Skeletal muscle tissue (tissue), 4 donors: ENCODE data around the gene PIBF1. TPM values are rescaled to one million over a fixed set of nuclear protein-coding genes. Genes with fewer than 3 reads are reported as not detected.
"Not testable (repeated sequence)": the region's sequence is repeated elsewhere in the genome, so short reads cannot be mapped to it uniquely, and the experiment has no call there.

Experiments used
- H3K27ac ChIP-seq: one replicate; pipeline ENCODE4 v1.7.0; 2013; ENCODE audit warnings: mild to moderate bottlenecking, low read depth, low read length, inconsistent platforms
- H3K27me3 ChIP-seq, 3 donors: one replicate each; pipeline ENCODE4 v1.7.0; 2013; ENCODE audit warnings: low read length in 3 of 3; ENCODE audit not compliant: control insufficient read depth in 3 of 3, insufficient read depth in 3 of 3
- H3K36me3 ChIP-seq, 3 donors: one replicate each; pipeline ENCODE4 v1.7.0; 2013; ENCODE audit warnings: low read length in 3 of 3; ENCODE audit not compliant: control insufficient read depth in 3 of 3, insufficient read depth in 3 of 3
- H3K4me1 ChIP-seq, 3 donors: one replicate each; pipeline ENCODE4 v1.7.0; 2013; ENCODE audit warnings: low read length in 3 of 3, mild to moderate bottlenecking in 3 of 3; ENCODE audit not compliant: control insufficient read depth in 3 of 3, insufficient read depth in 3 of 3
- H3K4me3 ChIP-seq, 3 donors: one replicate each; pipeline ENCODE4 v1.7.0; 2013; ENCODE audit warnings: low read length in 3 of 3
- H3K9ac ChIP-seq, 3 donors: one replicate each; pipeline ENCODE4 v1.7.0; 2013; ENCODE audit warnings: low read length in 3 of 3, mild to moderate bottlenecking in 3 of 3, moderate library complexity in 2 of 3, low read depth in 1 of 3
- H3K9me3 ChIP-seq, 3 donors: one replicate each; pipeline ENCODE4 v1.7.0; 2013; ENCODE audit warnings: low read length in 3 of 3; ENCODE audit not compliant: control insufficient read depth in 3 of 3
- total RNA-seq: library from RNA; depleted of rRNA; stranded (reverse); fragments of >200 nt; gene quantifications from one replicate; pipeline ENCODE4 v1.2.3, GENCODE V29; 2014
- donor health status: Osteomylitis.

PIBF1 gene
- total RNA-seq, 1 donor from 2014 or later, result 13.0 TPM

GRCh38 chr13:73035660-73036059 is 253.7 kb downstream of the PIBF1 start:
- Histone ChIP-seq H3K27ac (no peak overlapping the region), H3K9me3 (no peaks in the 10 kb centered on the region), H3K9ac (no peak overlapping the region), H3K4me3 (no peak overlapping the region), H3K4me1 (peaks cover 0 to 2% (median 0%) of the 10 kb centered on the region in 3 donors), H3K36me3 (no peaks in the 10 kb centered on the region), H3K27me3 (no peaks in the 10 kb centered on the region)

GRCh38 chr13:73036566-73036965 is 254.6 kb downstream of the PIBF1 start:
- no peaks in the 10 kb centered on the region for H3K27me3 ChIP-seq
- no peaks in the 10 kb centered on the region for H3K36me3 ChIP-seq
- H3K27ac ChIP-seq, result no peak overlapping the region
- H3K9me3 ChIP-seq, result no peaks in the 10 kb centered on the region
- no peak overlapping the region for H3K9ac ChIP-seq
- H3K4me3 ChIP-seq, result no peak overlapping the region
- peaks cover 0 to 2% (median 0%) of the 10 kb centered on the region in 3 donors for H3K4me1 ChIP-seq

- H3K27ac ChIP-seq, result no peak overlapping the region
- H3K27me3 ChIP-seq, result no peaks in the 10 kb centered on the region
- no peaks in the 10 kb centered on the region for H3K9me3 ChIP-seq
- no peaks in the 10 kb centered on the region for H3K36me3 ChIP-seq
- no peak overlapping the region for H3K4me3 ChIP-seq
- no peak overlapping the region for H3K9ac ChIP-seq
- peaks cover 0 to 2% (median 0%) of the 10 kb centered on the region in 3 donors for H3K4me1 ChIP-seq
These were observed 256.1 kb downstream of the PIBF1 start for GRCh38 chr13:73038064-73038463.

- H3K4me1 ChIP-seq, result peaks cover 0 to 2% (median 0%) of the 10 kb centered on the region in 3 donors
- no peaks in the 10 kb centered on the region for H3K36me3 ChIP-seq
- no peak overlapping the region for H3K4me3 ChIP-seq
- H3K9ac ChIP-seq, result no peak overlapping the region
- H3K27me3 ChIP-seq, result no peaks in the 10 kb centered on the region
- no peaks in the 10 kb centered on the region for H3K9me3 ChIP-seq
- H3K27ac ChIP-seq, result no peak overlapping the region
These were observed 257.5 kb downstream of the PIBF1 start for GRCh38 chr13:73039201-73040108.

GRCh38 chr13:73040484-73040883 is 258.6 kb downstream of the PIBF1 start:
- no peaks in the 10 kb centered on the region for H3K9me3 ChIP-seq
- H3K27ac ChIP-seq, result no peak overlapping the region
- H3K36me3 ChIP-seq, result no peaks in the 10 kb centered on the region
- no peak overlapping the region for H3K4me3 ChIP-seq
- H3K4me1 ChIP-seq, result peaks cover 0 to 2% (median 0%) of the 10 kb centered on the region in 3 donors
- no peaks in the 10 kb centered on the region for H3K27me3 ChIP-seq
- H3K9ac ChIP-seq, result no peak overlapping the region

- Histone ChIP-seq H3K9ac (no peak overlapping the region), H3K9me3 (no peaks in the 10 kb centered on the region), H3K36me3 (no peaks in the 10 kb centered on the region), H3K4me3 (no peak overlapping the region), H3K27me3 (no peaks in the 10 kb centered on the region), H3K27ac (no peak overlapping the region), H3K4me1 (peaks cover 0 to 2% (median 0%) of the 10 kb centered on the region in 3 donors)
These were observed 259.1 kb downstream of the PIBF1 start for GRCh38 chr13:73040968-73041596.

- Histone ChIP-seq H3K4me3 (no peak overlapping the region), H3K9ac (no peak overlapping the region), H3K4me1 (no peaks in the 10 kb centered on the region), H3K9me3 (no peaks in the 10 kb centered on the region), H3K27ac (no peak overlapping the region), H3K36me3 (no peaks in the 10 kb centered on the region), H3K27me3 (no peaks in the 10 kb centered on the region)
These were observed 263.1 kb downstream of the PIBF1 start for GRCh38 chr13:73045031-73045430.

- H3K27me3 ChIP-seq, H3K9ac ChIP-seq, H3K36me3 ChIP-seq, H3K27ac ChIP-seq, H3K4me1 ChIP-seq, H3K4me3 ChIP-seq, H3K9me3 ChIP-seq: not testable (repeated sequence)
These were observed 266.7 kb downstream of the PIBF1 start for GRCh38 chr13:73048615-73049014.

GRCh38 chr13:73054712-73055111 is 272.8 kb downstream of the PIBF1 start:
- Histone ChIP-seq H3K27ac (no peak overlapping the region), H3K36me3 (no peaks in the 10 kb centered on the region), H3K27me3 (no peaks in the 10 kb centered on the region), H3K4me1 (peaks cover 0 to 4% (median 0%) of the 10 kb centered on the region in 3 donors), H3K9ac (no peak overlapping the region), H3K9me3 (no peaks in the 10 kb centered on the region), H3K4me3 (no peak overlapping the region)
